ENCODE data around the gene PEX5L.

GRCh38 chr3:179958143-179958542, 78.6 kb downstream of the PEX5L start:
- TF ChIP-seq, protein P1, sequence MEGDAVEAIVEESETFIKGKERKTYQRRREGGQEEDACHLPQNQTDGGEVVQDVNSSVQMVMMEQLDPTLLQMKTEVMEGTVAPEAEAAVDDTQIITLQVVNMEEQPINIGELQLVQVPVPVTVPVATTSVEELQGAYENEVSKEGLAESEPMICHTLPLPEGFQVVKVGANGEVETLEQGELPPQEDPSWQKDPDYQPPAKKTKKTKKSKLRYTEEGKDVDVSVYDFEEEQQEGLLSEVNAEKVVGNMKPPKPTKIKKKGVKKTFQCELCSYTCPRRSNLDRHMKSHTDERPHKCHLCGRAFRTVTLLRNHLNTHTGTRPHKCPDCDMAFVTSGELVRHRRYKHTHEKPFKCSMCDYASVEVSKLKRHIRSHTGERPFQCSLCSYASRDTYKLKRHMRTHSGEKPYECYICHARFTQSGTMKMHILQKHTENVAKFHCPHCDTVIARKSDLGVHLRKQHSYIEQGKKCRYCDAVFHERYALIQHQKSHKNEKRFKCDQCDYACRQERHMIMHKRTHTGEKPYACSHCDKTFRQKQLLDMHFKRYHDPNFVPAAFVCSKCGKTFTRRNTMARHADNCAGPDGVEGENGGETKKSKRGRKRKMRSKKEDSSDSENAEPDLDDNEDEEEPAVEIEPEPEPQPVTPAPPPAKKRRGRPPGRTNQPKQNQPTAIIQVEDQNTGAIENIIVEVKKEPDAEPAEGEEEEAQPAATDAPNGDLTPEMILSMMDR (IDR thresholded peaks at IDR 0.05; ENCODE audit: low read depth, low read length): no peak
- TF ChIP-seq POLR2A (IDR thresholded peaks at IDR 0.05; ENCODE audit: extremely low read depth, insufficient read length): no peak
